HG02623 (cell line): ENCODE results near the gene TNFAIP8L1.

Source experiments
- ATAC-seq: cut with Tn5 transposase; IDR thresholded peaks from one replicate; pipeline ENCODE4 v1.9.1; 2021; ENCODE audit warnings: moderate library complexity; ENCODE audit not compliant: unreplicated experiment

TNFAIP8L1 gene

GRCh38 chr19:4699826-4700692, 60.7 kb downstream of the TNFAIP8L1 start:
- ATAC-seq = no peak

GRCh38 chr19:4700693-4700970, 61.3 kb downstream of the TNFAIP8L1 start:
- no peak for ATAC-seq

GRCh38 chr19:4701557-4701956, 62.2 kb downstream of the TNFAIP8L1 start:
- ATAC-seq = no peak

- ATAC-seq = no peak
These were observed 63.4 kb downstream of the TNFAIP8L1 start for GRCh38 chr19:4702764-4703163.

GRCh38 chr19:4703671-4704316, 64.5 kb downstream of the TNFAIP8L1 start:
- no peak for ATAC-seq

GRCh38 chr19:4704317-4704673, 65.0 kb downstream of the TNFAIP8L1 start:
- ATAC-seq = no peak
